Activated CD4-positive, CD25-positive, alpha-beta regulatory T cell treated with anti-CD3 and anti-CD28 coated beads, Interleukin-2, amount 50 U/mL, for 24 hours (primary cell): ENCODE results near the gene SYT2.

ENCODE experiments used
- ATAC-seq, 2 donors: fragments of 150-1000 bp; cut with Tn5 transposase; one replicate each; pipeline ENCODE4 v1.10.0; 2021; ENCODE audit warnings: mild to moderate bottlenecking in 1 of 2, moderate library complexity in 1 of 2

Gene SYT2

GRCh38 chr1:202703191-202703590, 7.1 kb downstream of the SYT2 start:
- ATAC-seq = no peak

GRCh38 chr1:202702088-202702487, 8.2 kb downstream of the SYT2 start:
- no peak for ATAC-seq

GRCh38 chr1:202701200-202701599, 9.1 kb downstream of the SYT2 start:
- no peak for ATAC-seq

- no peak for ATAC-seq
Observed at GRCh38 chr1:202700061-202700460, 10.2 kb downstream of the SYT2 start.

GRCh38 chr1:202698276-202698675, 12.0 kb downstream of the SYT2 start:
- no peak for ATAC-seq

GRCh38 chr1:202697038-202697437, 13.2 kb downstream of the SYT2 start:
- no peak for ATAC-seq

GRCh38 chr1:202694314-202694713, 15.9 kb downstream of the SYT2 start:
- no peak for ATAC-seq

GRCh38 chr1:202692959-202693555, 17.2 kb downstream of the SYT2 start:
- ATAC-seq = peak in 1 of 2 donors; percentile 46

GRCh38 chr1:202691816-202692215, 18.4 kb downstream of the SYT2 start:
- no peak for ATAC-seq

GRCh38 chr1:202689493-202690342, 20.5 kb downstream of the SYT2 start:
- ATAC-seq = no peak

GRCh38 chr1:202689082-202689481, 21.2 kb downstream of the SYT2 start:
- no peak for ATAC-seq

- no peak for ATAC-seq
Observed at GRCh38 chr1:202688401-202688800, 21.9 kb downstream of the SYT2 start.

GRCh38 chr1:202687798-202688197, 22.5 kb downstream of the SYT2 start:
- no peak for ATAC-seq

- no peak for ATAC-seq
Observed at GRCh38 chr1:202687370-202687769, 22.9 kb downstream of the SYT2 start.

- ATAC-seq = no peak
Observed at GRCh38 chr1:202685641-202686040, 24.6 kb downstream of the SYT2 start.

- no peak for ATAC-seq
Observed at GRCh38 chr1:202684716-202685115, 25.5 kb downstream of the SYT2 start.

- ATAC-seq = no peak
Observed at GRCh38 chr1:202683029-202683428, 27.2 kb downstream of the SYT2 start.

- ATAC-seq = no peak
Observed at GRCh38 chr1:202682477-202682876, 27.8 kb downstream of the SYT2 start.

- no peak for ATAC-seq
Observed at GRCh38 chr1:202681736-202682420, 28.4 kb downstream of the SYT2 start.

GRCh38 chr1:202680586-202681352, 29.5 kb downstream of the SYT2 start:
- no peak for ATAC-seq

- ATAC-seq = no peak
Observed at GRCh38 chr1:202679406-202680177, 30.7 kb downstream of the SYT2 start.

GRCh38 chr1:202677433-202677832, 32.8 kb downstream of the SYT2 start:
- ATAC-seq = no peak
